Left ventricle myocardium inferior (tissue), 1 donor: ENCODE results near the gene SLC12A7. TPM values are rescaled to one million over a fixed set of nuclear protein-coding genes. Genes with fewer than 3 reads are reported as not detected.

Experiments
- DNase-seq: peaks from one replicate; pipeline ENCODE4 v3.0.0-alpha.2; 2020
- H3K27ac ChIP-seq: fragments of 200-600 bp; replicated peaks from 2 replicates; pipeline ENCODE4 v1.8.0; 2021
- H3K27me3 ChIP-seq: fragments of 200-600 bp; 2 replicates; pipeline ENCODE4 v1.8.0; 2021; ENCODE audit warnings: low read depth
- H3K36me3 ChIP-seq: fragments of 200-600 bp; 2 replicates; pipeline ENCODE4 v1.8.0; 2021
- H3K4me1 ChIP-seq: fragments of 200-600 bp; 2 replicates; pipeline ENCODE4 v1.8.0; 2021
- H3K4me3 ChIP-seq: fragments of 200-600 bp; 2 replicates; pipeline ENCODE4 v1.8.0; 2021; ENCODE audit warnings: mild to moderate bottlenecking, moderate library complexity
- H3K9me3 ChIP-seq: fragments of 200-600 bp; replicated peaks from 2 replicates; pipeline ENCODE4 v1.8.0; 2021
- intact Hi-C: fragments of 100-400 bp; cut with micrococcal nuclease; formaldehyde crosslinking; loops from one replicate; pipeline ENCODE4 v1.11.0; 2022
- total RNA-seq: library from RNA; stranded (reverse); fragmentation: NEBNext Ultra II Directional; extraction: Animal tissue kit (Norgen Biotek cat#: 25700); gene quantifications from one replicate; pipeline ENCODE4 v1.2.1, GENCODE V29; 2021
- TF ChIP-seq, protein P1 (sequence below): fragments of 200-600 bp; IDR thresholded peaks from 2 replicates; pipeline ENCODE4 v1.8.0; 2021; ENCODE audit warnings: antibody characterized with exemption, mild to moderate bottlenecking, borderline replicate concordance
- donor health status: DM: no; HTN: yes; CAD: no; lungs with severe emphysema.

SLC12A7 gene
- total RNA-seq, 1 donor from 2014 or later = 140 TPM

DNA sequence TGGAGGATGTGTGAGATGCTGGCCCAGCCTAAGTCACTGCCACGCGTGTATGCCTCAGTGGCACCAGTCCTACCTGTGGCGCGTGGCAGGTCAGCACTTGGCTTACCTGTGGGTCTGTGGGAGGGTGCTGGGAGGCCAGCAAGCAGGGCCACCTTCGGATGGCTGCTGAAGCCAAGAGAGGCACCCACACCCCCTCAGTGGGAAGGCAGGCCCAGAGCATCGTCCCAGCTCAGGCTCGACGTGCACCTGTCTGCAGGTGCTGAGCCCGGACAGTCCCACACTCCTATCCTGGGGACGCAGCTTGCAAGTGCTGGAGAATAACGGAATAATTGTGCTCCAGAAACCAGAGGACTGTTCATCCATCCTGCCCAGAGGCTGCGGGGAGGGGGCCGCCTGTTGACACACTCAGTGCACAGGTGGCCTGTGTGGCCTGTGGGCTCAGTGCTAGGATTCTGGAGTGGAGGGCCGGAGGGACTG, 79.3 kb downstream of the SLC12A7 start:
- DNase-seq = peak; percentile 5
- Histone ChIP-seq H3K36me3 (no peaks in the 10 kb centered on the region), H3K4me1 (no peaks in the 10 kb centered on the region), H3K9me3 (no peaks in the 10 kb centered on the region), H3K27ac (no peak overlapping the region), H3K4me3 (no peak overlapping the region), H3K27me3 (no peaks in the 10 kb centered on the region)
- TF ChIP-seq, protein P1, sequence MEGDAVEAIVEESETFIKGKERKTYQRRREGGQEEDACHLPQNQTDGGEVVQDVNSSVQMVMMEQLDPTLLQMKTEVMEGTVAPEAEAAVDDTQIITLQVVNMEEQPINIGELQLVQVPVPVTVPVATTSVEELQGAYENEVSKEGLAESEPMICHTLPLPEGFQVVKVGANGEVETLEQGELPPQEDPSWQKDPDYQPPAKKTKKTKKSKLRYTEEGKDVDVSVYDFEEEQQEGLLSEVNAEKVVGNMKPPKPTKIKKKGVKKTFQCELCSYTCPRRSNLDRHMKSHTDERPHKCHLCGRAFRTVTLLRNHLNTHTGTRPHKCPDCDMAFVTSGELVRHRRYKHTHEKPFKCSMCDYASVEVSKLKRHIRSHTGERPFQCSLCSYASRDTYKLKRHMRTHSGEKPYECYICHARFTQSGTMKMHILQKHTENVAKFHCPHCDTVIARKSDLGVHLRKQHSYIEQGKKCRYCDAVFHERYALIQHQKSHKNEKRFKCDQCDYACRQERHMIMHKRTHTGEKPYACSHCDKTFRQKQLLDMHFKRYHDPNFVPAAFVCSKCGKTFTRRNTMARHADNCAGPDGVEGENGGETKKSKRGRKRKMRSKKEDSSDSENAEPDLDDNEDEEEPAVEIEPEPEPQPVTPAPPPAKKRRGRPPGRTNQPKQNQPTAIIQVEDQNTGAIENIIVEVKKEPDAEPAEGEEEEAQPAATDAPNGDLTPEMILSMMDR = no peak
- intact Hi-C loops = no loop called here

DNA sequence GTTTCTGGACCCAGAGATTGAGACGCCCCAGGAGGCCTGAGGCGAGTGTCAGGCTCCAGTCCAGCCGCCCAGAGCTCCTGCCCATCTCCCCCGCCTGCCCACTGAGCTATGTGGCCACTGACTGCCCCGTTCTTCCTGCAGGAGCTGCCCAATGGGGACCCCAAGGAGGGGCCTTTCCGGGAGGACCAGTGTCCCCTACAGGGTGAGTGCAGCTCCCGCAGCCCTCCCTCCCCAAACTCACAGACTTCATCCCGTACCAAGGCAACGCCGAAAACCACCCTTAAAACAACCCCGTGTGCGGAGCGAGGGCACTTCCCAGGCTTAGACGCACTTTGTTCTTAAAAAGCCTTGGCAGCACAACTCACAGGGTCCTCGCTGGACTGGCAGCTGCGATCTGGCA, 79.9 kb downstream of the SLC12A7 start:
- peak; percentile 11 for DNase-seq

DNA sequence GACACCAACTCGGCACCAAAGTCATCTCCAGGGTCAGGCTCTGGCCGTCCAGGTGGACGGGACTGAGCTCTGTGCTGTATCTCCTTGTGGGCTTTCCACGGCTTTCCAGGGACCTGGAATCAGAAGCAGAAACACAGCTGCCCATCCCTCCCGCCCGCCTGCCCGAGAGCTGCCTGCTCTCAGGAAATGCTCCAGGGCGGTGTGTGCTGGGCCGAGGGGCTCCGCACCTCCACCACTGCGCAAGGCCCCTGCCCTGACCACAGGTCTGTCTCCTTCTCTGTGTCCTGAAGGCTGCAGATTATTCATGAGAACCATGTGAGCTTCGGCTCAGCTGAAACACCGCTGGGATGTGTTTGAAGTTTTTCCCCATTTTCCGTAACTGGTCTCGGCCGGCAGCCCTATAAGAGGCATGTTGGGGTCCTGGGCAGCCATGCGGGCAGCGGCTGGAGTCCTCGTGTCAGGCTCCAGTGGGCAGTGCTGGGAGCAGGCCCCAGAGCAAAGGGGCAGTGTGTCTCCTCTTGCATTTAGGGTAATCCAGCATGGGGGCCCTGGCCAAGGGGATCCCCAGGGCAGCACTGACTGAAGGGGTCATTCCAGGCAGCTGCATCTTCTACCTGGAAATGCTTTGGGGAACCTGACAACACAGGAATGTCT, 80.4 kb downstream of the SLC12A7 start:
- H3K27me3 ChIP-seq = no peaks in the 10 kb centered on the region
- H3K4me3 ChIP-seq = no peak overlapping the region
- no peak overlapping the region for H3K27ac ChIP-seq
- intact Hi-C loops = no loop called here
- no peaks in the 10 kb centered on the region for H3K36me3 ChIP-seq
- TF ChIP-seq, protein P1 = no peak
- no peaks in the 10 kb centered on the region for H3K9me3 ChIP-seq
- peaks cover 3% of the 10 kb centered on the region for H3K4me1 ChIP-seq
- peak; percentile 7 for DNase-seq

More for the DNA sequence above, 79.9 kb downstream of the SLC12A7 start:
- intact Hi-C loops = no loop called here
- Histone ChIP-seq H3K4me3 (no peak overlapping the region), H3K4me1 (no peaks in the 10 kb centered on the region), H3K27me3 (no peaks in the 10 kb centered on the region), H3K27ac (no peak overlapping the region), H3K9me3 (no peaks in the 10 kb centered on the region), H3K36me3 (no peaks in the 10 kb centered on the region)
- TF ChIP-seq, protein P1 = no peak

DNA sequence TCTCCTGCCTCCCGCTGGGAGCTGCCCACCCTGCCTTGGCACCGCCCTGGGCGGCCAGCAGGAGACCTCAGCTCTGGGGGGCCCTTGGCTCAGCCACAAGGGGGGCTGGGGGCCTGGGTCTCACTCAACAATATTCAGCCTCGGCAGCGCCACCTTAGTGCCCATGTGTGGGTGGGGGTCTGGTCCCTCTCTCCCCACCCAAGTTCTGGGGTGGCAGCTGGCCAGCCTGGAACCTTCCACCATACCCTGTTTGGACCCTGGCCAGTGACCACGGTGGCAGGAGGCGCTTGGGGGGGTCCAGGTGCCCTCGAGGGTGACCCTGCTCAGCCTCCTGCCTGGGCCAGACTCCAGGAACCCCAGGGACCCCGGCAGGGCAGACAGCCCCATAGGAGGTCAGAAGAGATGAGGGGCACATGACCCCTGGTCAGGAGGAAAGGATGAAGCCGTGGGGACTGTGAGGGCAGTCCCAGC, 81.0 kb downstream of the SLC12A7 start:
- Histone ChIP-seq H3K27me3 (no peaks in the 10 kb centered on the region), H3K4me3 (no peak overlapping the region), H3K4me1 (peaks cover 3% of the 10 kb centered on the region), H3K27ac (no peak overlapping the region), H3K9me3 (no peaks in the 10 kb centered on the region), H3K36me3 (no peaks in the 10 kb centered on the region)
- DNase-seq = no peak
- intact Hi-C loops = no loop called here
- TF ChIP-seq, protein P1 = no peak

DNA sequence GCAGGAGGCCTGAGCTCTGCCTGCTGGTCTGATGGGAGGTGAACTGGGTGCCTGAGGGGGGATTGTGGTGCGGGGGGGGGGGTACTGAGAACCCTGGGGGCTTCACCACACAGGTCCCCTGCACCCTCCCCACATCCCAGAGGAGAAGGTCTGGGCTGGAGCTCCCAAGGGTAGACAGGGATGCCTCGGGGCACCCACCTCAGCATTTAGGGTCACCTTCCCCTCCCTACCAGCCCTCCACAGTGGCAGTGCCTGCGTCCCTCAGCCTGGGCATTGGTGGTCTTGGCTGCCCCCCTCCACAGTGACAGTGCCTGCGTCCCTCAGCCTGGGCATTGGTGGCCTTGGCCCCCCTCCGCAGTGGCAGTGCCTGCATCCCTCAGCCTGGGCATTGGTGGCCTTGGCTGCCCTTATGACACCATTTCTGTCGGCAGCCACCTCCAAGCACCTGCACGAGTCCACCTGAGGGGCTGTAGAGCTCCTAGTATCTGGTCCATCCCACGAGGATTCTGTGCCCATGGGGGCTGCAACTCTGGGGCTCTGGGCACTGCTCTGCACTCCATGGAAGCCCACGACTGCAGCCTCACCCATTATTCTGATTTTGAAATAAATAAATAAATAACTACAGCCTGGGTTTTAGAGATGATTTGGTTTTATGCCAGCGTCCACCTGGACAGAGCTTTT, 81.8 kb downstream of the SLC12A7 start:
- DNase-seq = no peak

More for the DNA sequence above, 81.8 kb downstream of the SLC12A7 start:
- Histone ChIP-seq H3K27me3 (no peaks in the 10 kb centered on the region), H3K9me3 (no peaks in the 10 kb centered on the region), H3K36me3 (no peaks in the 10 kb centered on the region), H3K4me3 (no peak overlapping the region), H3K27ac (no peak overlapping the region), H3K4me1 (peaks cover 3% of the 10 kb centered on the region)
- intact Hi-C loops = no loop called here
- TF ChIP-seq, protein P1 = no peak
